ENCODE measurements around the gene CELSR2.
"Not testable (repeated sequence)": the region's sequence is repeated elsewhere in the genome, so short reads cannot be mapped to it uniquely, and the experiment has no call there.

CELSR2 gene

GRCh38 chr1:109248797-109249629 is at the start of gene CELSR2:
TSS of gene CELSR2 (plus strand) at chr1:109249539. CDS start at chr1:109250080, 541 bp downstream.
- DNase-seq (ENCODE audit: low spot score) = peak; percentile 66

- no peak for DNase-seq (ENCODE audit: low spot score)
Observed at GRCh38 chr1:109199710-109200109, 49.6 kb upstream of the CELSR2 start.

- DNase-seq (ENCODE audit: low spot score) = peak; percentile 45
Observed at GRCh38 chr1:109201123-109201703, 48.1 kb upstream of the CELSR2 start.

GRCh38 chr1:109204484-109204883 is 44.9 kb upstream of the CELSR2 start:
- DNase-seq (ENCODE audit: low spot score) = no peak

GRCh38 chr1:109206339-109206738 is 43.0 kb upstream of the CELSR2 start:
- DNase-seq (ENCODE audit: low spot score) = no peak

- DNase-seq (ENCODE audit: low spot score) = no peak
Observed at GRCh38 chr1:109207467-109208103, 41.8 kb upstream of the CELSR2 start.

- DNase-seq (ENCODE audit: low spot score) = no peak
Observed at GRCh38 chr1:109208394-109208793, 40.9 kb upstream of the CELSR2 start.

GRCh38 chr1:109208836-109209463 is 40.4 kb upstream of the CELSR2 start:
- no peak for DNase-seq (ENCODE audit: low spot score)

GRCh38 chr1:109210058-109210457 is 39.3 kb upstream of the CELSR2 start:
- DNase-seq (ENCODE audit: low spot score) = no peak

- DNase-seq (ENCODE audit: low spot score) = no peak
Observed at GRCh38 chr1:109213345-109213823, 36.0 kb upstream of the CELSR2 start.

GRCh38 chr1:109213824-109214693 is 35.3 kb upstream of the CELSR2 start, which contains the start of gene SARS1:
TSS of gene SARS1 (plus strand) at chr1:109213918. CDS start at chr1:109213993, 75 bp downstream.
- DNase-seq (ENCODE audit: low spot score) = peak; percentile 82

GRCh38 chr1:109214695-109215623 is 34.4 kb upstream of the CELSR2 start:
- peak; percentile 66 for DNase-seq (ENCODE audit: low spot score)

GRCh38 chr1:109216662-109217061 is 32.7 kb upstream of the CELSR2 start:
- DNase-seq (ENCODE audit: low spot score) = no peak

GRCh38 chr1:109218516-109218915 is 30.8 kb upstream of the CELSR2 start:
- no peak for DNase-seq (ENCODE audit: low spot score)

- not testable (repeated sequence) for DNase-seq (ENCODE audit: low spot score)
Observed at GRCh38 chr1:109221201-109221600, 28.1 kb upstream of the CELSR2 start.

GRCh38 chr1:109225308-109225707 is 24.0 kb upstream of the CELSR2 start:
- no peak for DNase-seq (ENCODE audit: low spot score)

- no peak for DNase-seq (ENCODE audit: low spot score)
Observed at GRCh38 chr1:109225711-109226445, 23.5 kb upstream of the CELSR2 start.

GRCh38 chr1:109228167-109228566 is 21.2 kb upstream of the CELSR2 start:
- no peak for DNase-seq (ENCODE audit: low spot score)

GRCh38 chr1:109229531-109230127 is 19.7 kb upstream of the CELSR2 start:
- DNase-seq (ENCODE audit: low spot score) = no peak
